GM19240 (cell line): ENCODE results near the gene EHD1.

Source experiments
- DNase-seq: peaks from one replicate; pipeline ENCODE4 v3.0.0; 2011; ENCODE audit warnings: low spot score; ENCODE audit not compliant: insufficient read length

Gene EHD1

DNA sequence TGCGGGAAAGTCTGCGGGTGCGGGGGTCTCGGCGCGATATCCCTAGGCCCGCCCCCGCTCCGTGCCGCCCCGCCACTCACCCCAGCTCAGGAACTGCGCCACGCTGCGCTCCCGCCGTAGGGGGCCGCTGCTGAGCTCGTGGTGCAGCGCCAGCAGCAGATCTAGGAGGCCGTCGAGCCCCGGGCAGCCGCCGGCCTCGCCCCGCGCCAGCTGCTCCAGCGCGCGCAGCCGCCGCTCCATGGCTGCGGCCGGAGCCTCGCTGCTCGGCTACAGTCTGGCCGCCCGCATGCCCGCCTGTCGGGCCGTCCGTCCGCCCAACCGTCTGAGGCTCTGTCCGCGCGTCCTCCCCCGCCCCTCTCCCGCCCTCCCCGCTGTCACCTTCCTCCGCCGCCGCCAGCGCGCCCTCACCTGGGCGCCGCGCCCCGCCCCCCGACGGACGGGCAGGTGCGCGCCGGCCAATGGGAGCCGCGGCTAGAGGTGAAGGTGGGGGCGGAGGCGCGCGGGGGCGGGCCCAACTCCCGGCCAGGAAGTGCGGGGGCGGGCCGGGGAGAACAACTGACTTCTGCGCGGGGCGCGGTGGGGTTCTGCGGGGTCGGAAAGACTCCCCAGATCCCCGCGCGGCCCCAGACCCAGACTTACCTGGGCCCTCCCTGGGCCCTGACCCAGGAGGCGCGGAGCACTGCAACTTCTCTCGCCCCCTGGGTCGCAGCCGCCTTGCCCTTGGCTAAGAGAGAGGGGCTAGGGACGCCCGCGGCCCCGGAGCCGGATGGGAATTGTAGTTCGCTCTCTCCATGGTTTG, 33.9 kb downstream of the EHD1 start, which contains the start of gene CDC42BPG:
Gene CDC42BPG (minus strand): TSS at position 324 of the 799 bp plus-strand sequence. CDS start 84 bp downstream, at position 240.
- DNase-seq: no peak

GRCh38 chr11:64843686-64844329, 34.6 kb downstream of the EHD1 start:
- no peak for DNase-seq

DNA sequence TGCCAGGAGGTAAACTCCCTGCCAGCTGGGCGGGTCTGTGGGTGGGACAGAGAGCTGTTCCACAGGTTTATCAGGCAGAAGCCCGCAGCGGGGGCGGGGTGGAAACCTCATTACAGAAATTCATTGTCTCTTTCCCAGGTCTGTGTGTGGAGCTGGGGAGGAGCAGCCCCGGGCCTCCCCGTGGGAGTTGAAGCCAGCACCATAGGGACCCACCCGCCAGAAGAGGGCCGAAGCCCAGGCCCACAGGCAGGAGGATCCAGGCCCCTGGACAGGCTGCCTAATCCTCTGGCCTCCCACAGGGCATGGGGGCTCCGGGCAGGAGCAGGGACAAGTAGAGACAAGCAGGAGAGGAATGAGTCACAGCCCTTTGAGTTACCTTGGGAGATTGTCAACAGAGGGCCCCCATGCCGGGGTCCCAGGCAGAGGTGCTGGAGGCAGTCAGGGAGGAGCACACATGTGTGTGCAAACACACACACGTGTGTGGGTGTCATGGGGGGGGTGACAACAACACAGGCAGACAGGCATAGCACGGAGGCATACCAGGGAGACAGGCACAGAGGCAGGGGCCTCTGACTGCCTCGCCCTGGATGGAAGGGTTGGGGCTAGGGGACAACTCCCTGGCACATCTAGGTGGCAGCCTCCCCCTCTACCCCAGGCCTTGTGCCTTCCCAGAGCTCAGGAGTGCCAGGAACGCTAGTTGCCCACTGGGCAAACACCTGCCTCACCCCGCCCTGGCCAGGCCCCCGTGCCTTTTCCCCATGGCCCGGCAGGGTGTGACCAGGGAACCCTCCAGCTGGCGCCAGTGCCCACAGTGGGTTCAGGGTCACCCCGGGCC, 35.4 kb downstream of the EHD1 start:
- no peak for DNase-seq

DNA sequence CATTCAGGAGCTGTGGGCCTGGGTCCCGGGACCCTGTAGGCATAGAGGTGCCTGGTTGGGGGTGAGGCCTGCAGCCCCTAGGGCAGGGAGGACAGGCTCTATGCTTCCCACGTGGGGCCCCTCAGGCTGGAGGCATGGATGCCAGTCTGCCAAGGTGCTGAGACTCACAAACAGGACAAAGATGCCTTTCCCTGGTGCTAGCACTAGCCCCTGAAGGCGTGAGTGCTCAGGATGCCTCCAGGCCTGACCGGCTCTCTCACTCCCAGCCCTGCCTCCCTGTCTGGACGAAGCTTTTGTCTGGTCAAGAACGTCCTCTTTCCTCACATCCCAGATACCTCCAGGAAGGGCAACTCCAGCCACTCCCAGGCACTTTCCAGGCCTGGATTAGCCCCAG, 36.1 kb downstream of the EHD1 start:
- DNase-seq: no peak

- no peak for DNase-seq
These were observed 36.6 kb downstream of the EHD1 start for GRCh38 chr11:64841592-64842365.

GRCh38 chr11:64839887-64840782, 38.3 kb downstream of the EHD1 start:
- no peak for DNase-seq

DNA sequence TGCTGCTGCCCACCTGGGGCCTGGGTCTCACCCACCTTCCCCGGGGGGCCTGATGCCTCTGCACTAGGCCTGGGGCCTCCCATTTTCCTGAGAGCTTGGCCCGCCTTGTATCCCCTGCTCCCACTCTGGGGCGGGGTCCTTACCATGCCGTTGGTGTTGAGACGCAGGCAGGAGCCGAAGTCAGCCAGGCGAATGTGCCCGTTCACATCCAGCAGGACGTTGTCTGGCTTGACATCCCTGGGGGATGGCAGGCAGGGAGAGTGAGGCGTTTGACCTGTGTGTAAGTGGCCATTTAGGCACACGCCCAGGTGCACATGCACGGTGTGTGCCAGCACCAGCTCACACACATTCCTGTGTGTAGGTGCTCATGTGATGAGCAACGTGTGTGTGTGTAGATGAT, 39.1 kb downstream of the EHD1 start:
- DNase-seq: no peak

DNA sequence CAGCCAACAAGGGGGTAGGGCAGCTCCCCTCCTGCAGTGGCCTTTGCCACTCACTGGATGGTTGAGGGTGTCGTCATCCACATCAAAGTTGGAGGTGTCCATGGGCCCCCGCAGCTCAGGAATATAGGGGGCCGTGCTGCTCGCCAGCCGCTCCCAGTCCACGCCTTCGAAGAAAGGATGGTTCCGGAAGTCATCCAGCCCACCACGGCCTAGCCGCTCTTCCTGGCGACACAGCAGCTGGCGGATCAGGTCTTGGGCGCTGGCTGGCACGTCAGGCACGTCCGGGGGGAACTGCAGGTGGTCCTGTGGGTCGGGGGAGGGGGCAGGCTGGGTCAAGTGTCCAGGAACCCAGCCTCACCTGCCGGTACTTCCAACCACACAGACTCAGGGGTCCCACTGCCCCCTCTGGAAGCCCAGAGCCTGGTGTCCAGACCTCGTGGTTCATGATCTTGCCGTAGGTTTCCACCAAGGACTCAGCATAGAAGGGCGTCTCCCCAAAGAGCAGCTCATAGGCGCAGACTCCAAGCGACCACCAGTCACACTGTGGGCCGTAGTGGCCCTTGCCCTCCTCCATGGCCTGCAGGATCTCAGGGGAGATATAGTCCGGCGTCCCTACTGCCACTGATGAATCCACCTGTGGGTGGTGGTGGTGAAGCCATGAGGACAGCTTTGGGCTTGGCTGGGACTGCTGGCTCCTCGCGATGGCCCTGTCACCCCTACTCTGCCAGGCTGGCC, 39.7 kb downstream of the EHD1 start:
- DNase-seq: no peak

DNA sequence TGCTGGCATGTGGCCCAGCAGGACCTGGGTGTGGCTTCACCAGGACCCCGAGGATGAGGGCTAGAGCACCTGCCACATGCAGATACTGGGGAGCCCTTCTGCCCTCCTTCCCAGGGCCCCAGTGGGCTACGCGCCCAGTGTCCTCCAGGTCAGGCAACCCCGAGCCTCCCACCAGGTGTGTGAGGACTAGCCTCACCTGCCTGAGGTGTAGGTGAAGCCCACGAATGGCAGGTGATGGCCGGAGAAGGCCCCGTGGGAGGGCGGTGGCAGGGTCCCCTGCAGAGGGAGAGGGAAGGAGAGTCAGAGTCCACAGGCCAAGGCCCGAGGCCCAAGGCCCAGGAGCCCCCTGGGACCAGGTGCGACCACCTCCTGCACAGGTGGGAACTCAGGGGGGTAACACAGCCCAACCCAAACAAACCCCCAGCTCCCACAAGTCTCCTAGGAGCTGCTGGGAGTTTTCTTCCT, 40.5 kb downstream of the EHD1 start:
- no peak for DNase-seq

GRCh38 chr11:64836448-64837072, 41.9 kb downstream of the EHD1 start:
- DNase-seq: no peak

GRCh38 chr11:64835616-64836447, 42.6 kb downstream of the EHD1 start:
- DNase-seq: no peak

- no peak for DNase-seq
These were observed 43.5 kb downstream of the EHD1 start for GRCh38 chr11:64834723-64835615.

DNA sequence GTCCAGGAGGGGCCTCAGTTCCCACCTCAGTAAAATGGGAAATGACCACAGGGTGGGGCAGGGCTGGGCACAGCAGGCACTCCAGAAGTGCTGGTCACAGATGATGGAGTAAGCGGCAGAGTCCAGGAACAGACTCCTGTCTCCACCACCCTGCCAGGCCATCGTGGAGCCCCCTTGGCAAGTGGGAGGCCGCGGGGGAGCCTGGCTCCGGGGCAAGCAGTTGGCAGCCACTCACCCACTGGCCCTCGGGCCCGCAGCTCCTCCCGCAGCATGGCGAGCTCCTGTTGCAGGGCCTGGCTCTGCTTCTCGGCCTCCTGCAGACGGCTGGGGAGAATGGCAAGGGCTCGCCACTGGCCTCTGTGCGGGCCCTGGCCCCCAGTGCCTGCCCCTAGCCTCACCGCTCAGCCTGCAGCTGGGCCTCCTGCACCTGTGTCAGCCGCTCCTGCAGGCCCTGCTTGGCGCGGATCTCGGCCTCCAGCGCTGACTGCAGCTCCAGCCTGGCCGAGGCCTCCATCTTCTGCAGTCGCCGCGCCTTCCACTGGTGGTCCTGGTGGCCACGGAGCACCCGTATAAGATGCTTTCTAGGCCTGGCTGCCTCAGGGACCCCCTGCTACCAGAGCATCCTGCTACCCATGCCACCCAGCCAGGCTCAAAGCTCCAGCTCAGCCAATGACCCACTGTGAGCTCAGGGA, 44.2 kb downstream of the EHD1 start:
- DNase-seq: no peak

DNA sequence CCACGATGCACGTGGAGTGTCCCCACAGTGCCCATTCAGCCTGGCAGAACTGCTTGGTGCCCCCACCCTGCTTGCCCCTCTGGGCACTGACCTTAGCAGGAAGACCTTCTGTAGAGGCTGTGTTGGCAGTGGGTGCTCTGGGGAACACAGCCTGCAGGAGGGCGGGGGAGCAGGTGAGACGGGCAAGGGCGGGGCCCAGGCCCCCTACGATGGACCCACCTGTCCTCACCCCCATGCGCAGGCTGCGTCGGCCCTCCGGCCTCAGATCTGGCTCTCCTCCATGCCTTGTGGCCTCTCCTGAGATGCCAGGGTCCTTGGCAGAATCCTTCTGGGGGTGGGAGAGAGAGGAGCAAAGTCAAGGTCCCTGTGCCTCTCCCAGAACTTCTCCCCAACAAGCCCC, 44.9 kb downstream of the EHD1 start:
- no peak for DNase-seq

GRCh38 chr11:64833198-64833502, 45.3 kb downstream of the EHD1 start:
- no peak for DNase-seq

- no peak for DNase-seq
These were observed 45.8 kb downstream of the EHD1 start for GRCh38 chr11:64832467-64833197.
